NCI-H2227 treated with DMSO at 0.1 percent for 48 hours (cell line): ENCODE results near the gene RPS21.

Experiments used
- DNase-seq: peaks from one replicate; lab custom pipeline; 2025; lab: John Stamatoyannopoulos, UW

The RPS21 gene

GRCh38 chr20:62354031-62354808, 32.7 kb upstream of the RPS21 start:
- DNase-seq, result no peak

GRCh38 chr20:62354811-62355341, 32.0 kb upstream of the RPS21 start:
- DNase-seq, result no peak

DNA sequence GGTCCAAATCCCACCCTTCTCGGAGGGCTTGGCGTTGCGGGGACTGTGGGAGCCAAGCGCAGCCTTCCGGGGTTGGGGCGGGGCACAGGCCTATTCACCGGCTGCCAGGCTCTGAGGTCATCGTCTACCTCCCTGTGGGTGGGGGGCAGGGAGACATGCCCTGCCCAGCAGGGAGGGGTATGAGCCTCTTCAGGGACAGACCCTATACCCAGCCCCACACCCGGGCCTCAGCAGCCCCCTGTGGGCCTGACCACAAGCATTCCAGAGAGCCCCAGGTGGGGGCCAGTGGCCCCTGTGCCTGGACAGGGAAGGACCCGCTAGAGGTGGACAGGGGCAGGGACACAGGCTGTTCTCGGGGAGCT, 31.4 kb upstream of the RPS21 start:
- DNase-seq, result no peak

GRCh38 chr20:62355878-62356588, 30.9 kb upstream of the RPS21 start:
- no peak for DNase-seq

DNA sequence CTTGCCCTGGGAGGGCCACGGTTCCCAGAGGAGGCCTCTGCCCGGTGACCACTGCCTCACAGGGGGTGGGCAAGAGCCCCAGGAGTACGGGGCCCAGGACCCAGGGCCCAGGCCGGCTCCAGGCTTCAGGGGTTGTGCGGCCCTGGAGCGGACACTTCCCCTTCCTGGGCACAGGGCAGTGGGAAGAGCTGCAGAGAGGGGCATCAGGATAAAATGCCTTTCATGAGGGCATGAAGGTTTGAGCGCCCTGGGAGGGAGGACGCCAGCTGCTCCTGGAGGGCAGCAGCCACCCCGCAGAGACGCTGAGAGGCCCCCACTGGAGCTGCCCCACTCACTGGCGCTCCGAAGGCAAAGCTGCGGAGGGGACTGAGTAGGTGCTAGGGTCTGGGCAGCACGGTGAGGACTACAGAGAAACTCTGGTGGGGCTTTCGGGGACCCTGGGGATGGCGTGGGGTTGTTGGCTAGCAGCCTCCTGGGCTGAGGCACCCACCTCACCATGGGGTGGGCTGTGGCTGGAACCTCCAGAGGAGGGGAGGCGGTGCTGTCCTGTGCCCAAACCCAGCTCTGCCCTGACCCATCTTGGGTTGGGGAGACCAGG, 30.2 kb upstream of the RPS21 start:
- no peak for DNase-seq

- DNase-seq, result no peak
Observed at GRCh38 chr20:62357187-62357667, 29.7 kb upstream of the RPS21 start.

GRCh38 chr20:62357681-62358080, 29.2 kb upstream of the RPS21 start:
- no peak for DNase-seq

DNA sequence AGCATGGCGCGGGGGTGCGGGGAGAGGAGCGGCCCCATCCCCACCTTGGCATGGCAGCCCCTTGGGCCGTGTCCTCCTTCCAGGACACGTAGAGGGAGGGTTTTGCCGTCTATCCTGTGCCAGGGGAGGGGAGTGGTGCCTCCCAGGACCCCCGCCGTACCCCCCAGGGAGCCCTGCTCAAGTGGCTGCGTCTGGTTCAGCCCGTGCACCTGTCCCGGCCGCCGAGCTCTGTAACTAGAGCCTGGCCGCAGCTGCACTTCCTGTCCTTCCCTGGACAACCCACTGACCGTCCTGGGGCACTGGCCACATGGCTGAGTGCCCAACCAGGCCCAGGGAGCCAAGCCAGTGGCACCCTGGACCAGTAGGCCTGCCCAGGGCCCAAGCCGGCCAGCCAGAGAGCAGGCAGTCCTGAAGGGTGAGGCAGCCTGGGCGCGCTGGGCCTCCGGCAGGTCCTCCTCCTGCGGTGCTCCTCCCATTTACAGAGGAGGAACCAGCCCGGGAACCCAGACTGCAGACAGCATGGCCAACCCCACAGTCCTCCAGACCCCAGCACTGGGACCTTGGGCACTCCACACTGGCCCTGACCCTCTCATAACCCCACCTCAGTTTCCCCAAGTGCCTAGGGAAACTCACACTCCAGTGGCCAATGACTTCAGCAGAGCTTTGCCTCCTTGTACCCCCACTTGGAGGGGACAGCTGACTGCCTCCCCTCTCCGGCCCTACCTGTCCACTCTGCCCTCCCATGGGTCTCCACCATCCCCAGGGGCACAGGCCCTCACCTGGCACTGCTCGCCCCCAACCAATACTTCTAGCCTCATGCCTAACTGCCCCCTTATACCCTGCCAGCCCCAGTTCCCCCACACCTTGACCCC, 28.5 kb upstream of the RPS21 start:
- no peak for DNase-seq

- DNase-seq, result no peak
Observed at GRCh38 chr20:62359043-62359490, 27.8 kb upstream of the RPS21 start.

DNA sequence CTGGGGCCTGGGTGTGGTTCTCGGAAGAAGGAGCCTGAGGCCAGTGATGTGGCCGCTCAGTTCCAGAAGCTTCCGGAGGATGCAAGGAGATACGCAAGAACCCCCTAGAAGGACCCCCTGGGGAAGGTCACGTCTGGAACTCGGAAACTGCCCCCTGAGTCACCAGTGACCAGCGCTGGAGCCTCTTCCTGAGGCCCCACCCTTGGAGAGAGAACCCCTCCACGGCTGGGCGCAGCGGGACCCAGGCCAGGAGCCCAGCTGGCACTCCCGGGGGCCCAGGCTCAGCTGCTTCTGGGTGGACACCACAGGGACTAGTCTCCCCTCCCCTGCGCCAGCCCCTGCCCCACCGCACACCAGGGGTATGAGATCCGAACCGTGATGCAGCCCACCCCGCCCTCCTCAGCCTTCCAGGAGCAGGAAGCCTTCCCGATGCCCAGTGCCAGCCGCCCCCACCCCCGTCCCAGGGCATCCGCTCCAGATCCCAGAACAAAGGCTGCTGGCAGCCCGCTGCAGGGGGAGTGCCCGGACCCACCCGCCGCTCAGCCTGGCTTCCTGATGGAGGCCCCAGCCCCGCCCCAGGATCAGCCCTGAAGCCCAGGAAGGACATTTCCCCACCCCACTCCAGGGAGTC, 27.3 kb upstream of the RPS21 start:
- DNase-seq, result no peak

DNA sequence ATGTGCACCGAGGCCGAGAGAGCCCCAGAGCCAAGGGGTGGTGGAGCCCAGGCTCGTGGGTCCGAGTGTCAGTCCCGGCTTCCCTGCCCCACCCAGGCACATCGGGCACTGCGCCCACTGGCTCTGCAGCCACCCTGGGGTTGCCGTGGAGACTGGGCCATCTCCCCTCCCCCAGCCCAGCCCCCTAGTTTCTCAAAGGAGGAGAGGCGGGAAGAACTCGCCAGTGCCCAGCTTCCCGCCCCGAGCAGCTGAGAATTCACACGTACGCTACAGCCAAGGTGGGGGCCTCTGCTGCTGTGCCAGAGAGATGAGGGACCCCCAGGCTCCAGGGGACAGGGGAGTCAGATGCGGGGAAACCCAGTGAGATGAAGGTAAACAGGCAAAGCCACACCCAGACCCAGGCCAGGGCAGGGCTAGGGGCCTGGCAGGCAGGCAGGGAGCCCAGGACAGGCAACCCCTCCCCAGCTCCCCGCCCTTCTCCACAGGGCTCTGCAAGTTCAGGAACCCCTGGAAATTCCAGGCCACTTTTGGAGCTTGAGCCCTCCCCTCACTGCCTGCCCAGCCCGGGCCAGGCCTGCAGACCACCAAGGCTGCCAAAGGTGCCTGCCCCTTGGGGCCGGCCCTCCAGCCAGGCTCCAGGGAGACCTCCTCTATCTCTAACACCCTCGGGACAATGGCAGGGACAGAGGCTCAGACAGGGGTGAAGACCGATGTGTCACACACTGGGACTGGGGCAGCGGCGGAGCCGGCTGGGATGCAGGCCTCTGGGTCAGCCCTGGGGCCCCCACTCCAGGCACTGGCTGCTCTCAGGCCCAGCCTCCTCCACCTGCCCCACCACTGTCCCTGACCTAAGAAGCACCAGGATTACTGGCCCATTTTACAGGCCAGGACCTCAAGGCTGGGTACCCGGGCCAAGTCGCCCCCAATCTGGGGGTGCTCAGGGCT, 25.8 kb upstream of the RPS21 start:
- DNase-seq, result no peak

DNA sequence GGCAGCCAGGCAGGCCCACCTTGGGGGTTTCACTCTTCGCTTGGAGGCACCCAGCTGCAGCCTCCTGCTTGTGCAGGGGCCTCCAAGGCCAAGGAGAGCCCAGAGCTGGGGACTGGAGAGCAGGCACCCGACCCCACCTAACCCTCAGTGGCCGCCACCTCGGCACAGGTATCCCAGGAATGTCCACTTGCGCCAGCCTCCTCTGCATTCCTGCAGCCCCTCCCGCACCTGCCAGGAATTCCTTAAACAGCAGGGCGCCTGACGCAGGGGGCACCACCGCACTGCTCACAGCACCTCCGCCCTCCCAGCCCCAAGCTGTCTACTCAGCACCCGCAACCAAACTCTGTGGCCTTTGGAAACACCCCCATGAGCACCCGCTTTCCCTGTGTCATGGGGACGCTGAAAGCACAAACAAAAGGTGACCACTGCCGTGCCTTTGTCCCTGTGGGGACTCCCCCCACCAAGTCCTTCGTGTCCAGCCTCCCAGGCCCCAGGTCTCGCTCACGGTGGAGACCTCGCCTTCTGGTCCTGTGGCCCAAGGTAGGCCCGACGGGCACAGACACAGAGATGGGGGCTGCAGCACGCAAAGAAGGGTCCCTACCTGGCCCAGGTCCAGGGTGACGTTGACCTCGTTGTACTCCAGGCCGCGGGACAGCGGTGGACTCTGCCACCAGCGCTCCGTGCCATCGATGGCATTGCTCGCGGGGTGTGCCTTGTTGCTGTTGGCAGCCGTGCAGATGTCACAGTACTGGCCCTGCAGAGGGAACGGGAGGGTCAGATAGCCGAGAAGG, 24.9 kb upstream of the RPS21 start:
- DNase-seq, result no peak

DNA sequence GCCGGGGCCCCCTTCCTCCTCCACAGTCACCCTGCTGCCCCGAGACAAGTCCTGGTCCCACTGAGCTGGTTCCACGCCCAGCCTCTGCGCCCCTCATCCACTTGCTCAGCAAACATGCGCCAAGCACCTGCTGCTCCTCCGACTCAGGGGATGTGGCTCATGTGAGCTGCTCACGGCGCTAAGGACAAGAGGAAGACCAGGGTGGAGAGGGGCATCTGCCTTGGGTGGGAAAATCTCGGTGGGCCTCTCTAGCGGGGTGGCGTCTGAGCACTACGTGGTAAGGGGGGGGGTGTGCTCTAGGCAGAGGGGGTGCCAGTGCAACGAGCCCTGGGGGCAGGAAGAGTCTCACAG, 24.3 kb upstream of the RPS21 start:
- DNase-seq, result no peak

GRCh38 chr20:62362991-62363919, 23.6 kb upstream of the RPS21 start:
- no peak for DNase-seq

- DNase-seq, result no peak
Observed at GRCh38 chr20:62363920-62364851, 22.7 kb upstream of the RPS21 start.

DNA sequence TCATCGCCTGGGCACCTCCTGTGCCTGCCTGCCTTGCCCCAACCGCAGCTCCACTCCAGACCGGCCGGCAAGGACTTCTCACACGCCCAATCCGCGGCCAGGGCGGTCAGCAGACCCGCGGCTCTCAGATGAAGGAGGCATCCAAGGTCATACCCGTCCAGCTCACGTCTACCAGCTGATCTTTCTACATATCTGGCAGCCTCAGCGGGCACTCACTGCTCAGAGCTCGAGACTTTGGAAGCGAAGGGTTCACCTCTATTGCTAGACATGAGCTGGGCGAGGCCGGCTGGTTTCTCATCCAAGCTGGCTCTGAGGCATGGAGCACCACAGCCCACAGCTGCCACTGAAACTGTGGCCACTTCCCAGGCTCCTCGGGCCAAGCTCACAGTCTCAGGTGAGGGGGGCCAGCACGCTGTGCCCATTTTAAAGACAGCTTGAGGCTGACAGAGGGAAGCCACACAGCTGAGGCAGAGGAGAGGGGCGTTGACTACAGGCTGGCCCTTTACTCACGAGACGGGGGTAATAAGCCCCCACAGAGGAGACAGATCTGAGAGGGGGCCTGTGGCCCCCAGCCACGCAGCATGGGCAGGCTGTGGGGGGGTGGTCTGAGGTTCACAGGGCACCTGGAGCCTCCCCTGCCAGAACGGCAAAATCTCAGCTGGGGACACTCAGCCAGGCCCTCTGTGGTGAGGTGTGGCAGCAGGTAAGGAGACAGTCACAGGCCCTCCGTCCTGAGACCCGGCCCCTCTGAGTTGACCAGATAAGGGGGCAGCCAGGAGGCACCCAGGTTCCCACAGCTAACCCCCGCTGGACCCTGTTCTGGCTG, 21.8 kb upstream of the RPS21 start:
- DNase-seq, result no peak
